ENCODE results near the gene BZW1.

BZW1 gene

GRCh38 chr2:200778038-200778437 is 33.7 kb upstream of the BZW1 start:
- Histone ChIP-seq H3K36me3 (no peaks in the 10 kb centered on the region), H3K4me3 (ENCODE audit: low read depth, low read length) (no peak overlapping the region), H3K9me3 (ENCODE audit: severe bottlenecking) (no peaks in the 10 kb centered on the region), H3K27ac (no peak overlapping the region), H3K27me3 (ENCODE audit: insufficient read depth, low read depth, severe bottlenecking) (no peaks in the 10 kb centered on the region)
- no peak for TF ChIP-seq CTCF (IDR thresholded peaks at IDR 0.05; ENCODE audit: low read depth, low read length)
- DNase-seq: no peak

- no peak for DNase-seq
- H3K27ac ChIP-seq: no peak overlapping the region
- H3K27me3 ChIP-seq (ENCODE audit: insufficient read depth, low read depth, severe bottlenecking): no peaks in the 10 kb centered on the region
- H3K4me3 ChIP-seq (ENCODE audit: low read depth, low read length): no peak overlapping the region
- H3K36me3 ChIP-seq: no peaks in the 10 kb centered on the region
- no peak for TF ChIP-seq CTCF (IDR thresholded peaks at IDR 0.05; ENCODE audit: low read depth, low read length)
- H3K9me3 ChIP-seq (ENCODE audit: severe bottlenecking): no peaks in the 10 kb centered on the region
Measured at GRCh38 chr2:200779214-200779613, 32.5 kb upstream of the BZW1 start.

- Histone ChIP-seq H3K4me3 (ENCODE audit: low read depth, low read length) (no peak overlapping the region), H3K27ac (no peak overlapping the region), H3K9me3 (ENCODE audit: severe bottlenecking) (no peaks in the 10 kb centered on the region), H3K27me3 (ENCODE audit: insufficient read depth, low read depth, severe bottlenecking) (no peaks in the 10 kb centered on the region), H3K36me3 (no peaks in the 10 kb centered on the region)
- no peak for DNase-seq
- no peak for TF ChIP-seq CTCF (IDR thresholded peaks at IDR 0.05; ENCODE audit: low read depth, low read length)
Measured at GRCh38 chr2:200781616-200782015, 30.1 kb upstream of the BZW1 start.

GRCh38 chr2:200782251-200782650 is 29.5 kb upstream of the BZW1 start:
- Histone ChIP-seq H3K4me3 (ENCODE audit: low read depth, low read length) (no peak overlapping the region), H3K36me3 (no peaks in the 10 kb centered on the region), H3K27ac (no peak overlapping the region), H3K27me3 (ENCODE audit: insufficient read depth, low read depth, severe bottlenecking) (no peaks in the 10 kb centered on the region), H3K9me3 (ENCODE audit: severe bottlenecking) (no peaks in the 10 kb centered on the region)
- TF ChIP-seq CTCF (IDR thresholded peaks at IDR 0.05; ENCODE audit: low read depth, low read length): no peak
- no peak for DNase-seq

- no peak for DNase-seq
- Histone ChIP-seq H3K27me3 (ENCODE audit: insufficient read depth, low read depth, severe bottlenecking) (no peaks in the 10 kb centered on the region), H3K36me3 (no peaks in the 10 kb centered on the region), H3K9me3 (ENCODE audit: severe bottlenecking) (no peaks in the 10 kb centered on the region), H3K4me3 (ENCODE audit: low read depth, low read length) (no peak overlapping the region), H3K27ac (no peak overlapping the region)
- no peak for TF ChIP-seq CTCF (IDR thresholded peaks at IDR 0.05; ENCODE audit: low read depth, low read length)
Measured at GRCh38 chr2:200784215-200784614, 27.5 kb upstream of the BZW1 start.

- Histone ChIP-seq H3K9me3 (ENCODE audit: severe bottlenecking) (no peaks in the 10 kb centered on the region), H3K27me3 (ENCODE audit: insufficient read depth, low read depth, severe bottlenecking) (no peaks in the 10 kb centered on the region), H3K36me3 (no peaks in the 10 kb centered on the region), H3K4me3 (ENCODE audit: low read depth, low read length) (no peak overlapping the region), H3K27ac (no peak overlapping the region)
- no peak for TF ChIP-seq CTCF (IDR thresholded peaks at IDR 0.05; ENCODE audit: low read depth, low read length)
- no peak for DNase-seq
Measured at GRCh38 chr2:200786423-200786822, 25.3 kb upstream of the BZW1 start.

All from WERI-Rb-1 (cell line).